K562 (cell line): ENCODE measurements around the gene PRR14L. TPM values are rescaled to one million over a fixed set of nuclear protein-coding genes. Genes with fewer than 3 reads are reported as not detected.
"Not testable (repeated sequence)": the region's sequence is repeated elsewhere in the genome, so short reads cannot be mapped to it uniquely, and the experiment has no call there.

Source experiments
- ATAC-seq: fragments of 200-7000 bp; cut with Tn5 transposase; 3 replicates; pipeline ENCODE4 v1.9.1; 2020; ENCODE audit warnings: moderate library complexity
- BruUV-seq: library from RNA; stranded (reverse); fragments of 400-500 nt; replicated peaks from 2 replicates; lab custom pipeline; 2021; lab: Mats Ljungman, UMichigan
- CTCF ChIA-PET: fragments of 300-600 bp; formaldehyde crosslinking; extraction: SDS; loops from one replicate; lab custom pipeline; 2021; ENCODE audit warnings: low intra/inter-chr PET ratio; lab: Yijun Ruan, JAX
- POLR2A ChIA-PET: fragments of 300-600, 350-650 bp; sonication (Branson Sonifier 250); formaldehyde crosslinking; extraction: SDS; loops from one replicate; lab custom pipeline; 2021; ENCODE audit warnings: antibody characterized with exemption, inconsistent platforms; lab: Yijun Ruan, JAX
- DNase-seq, 4 experiments: peaks; one replicate each; pipeline versions ENCODE4 v3.0.0 to v3.0.0-alpha.2; 2011 to 2018; ENCODE audit warnings: low spot score in 3 of 4, mixed read lengths in 3 of 4; ENCODE audit errors: extremely low read depth in 1 of 4
- FAIRE-seq: peaks from 2 replicates; lab custom pipeline; 2011; peaks lifted over from hg19 to GRCh38; lab: Jason Lieb, UNC
- H2AFZ ChIP-seq: 2 replicates; pipeline ENCODE4 v1.6.0; 2011; ENCODE audit warnings: low read depth, low read length, control low read depth, inconsistent platforms
- H3K27ac ChIP-seq: fragments of 200-600 bp; 3 replicates; pipeline ENCODE4 v1.8.0; 2011; ENCODE audit warnings: low read depth, mild to moderate bottlenecking, control low read depth, inconsistent platforms, low read length, moderate library complexity, mixed read lengths; ENCODE audit errors: extremely low read depth
- H3K27me3 ChIP-seq, 2 experiments: fragments of 300-600 bp in 1 of 2; 2 replicates in 1 of 2; 3 replicates in 1 of 2; pipeline versions ENCODE4 v1.6.0 to v1.8.0; 2011; ENCODE audit warnings: inconsistent platforms in 2 of 2, low read length in 2 of 2, mild to moderate bottlenecking in 1 of 2, mixed read lengths in 1 of 2, moderate library complexity in 1 of 2; ENCODE audit not compliant: control insufficient read depth in 2 of 2, insufficient read depth in 2 of 2
- H3K36me3 ChIP-seq: fragments of 300-600 bp; 3 replicates; pipeline ENCODE4 v1.8.0; 2011; ENCODE audit warnings: mild to moderate bottlenecking, low read length, inconsistent platforms; ENCODE audit not compliant: control insufficient read depth, insufficient read depth
- H3K4me1 ChIP-seq, 2 experiments: fragments of 200-600 bp in 1 of 2; replicated peaks in 1 of 2; 2 replicates in 1 of 2; 3 replicates in 1 of 2; pipeline versions ENCODE4 v1.5.1 to v1.8.0; 2011; ENCODE audit warnings: inconsistent platforms in 2 of 2, low read length in 2 of 2, mild to moderate bottlenecking in 1 of 2, mixed read lengths in 1 of 2, moderate library complexity in 1 of 2; ENCODE audit not compliant: control insufficient read depth in 2 of 2, insufficient read depth in 2 of 2
- H3K4me2 ChIP-seq: 2 replicates; pipeline ENCODE4 v1.6.1; 2011; ENCODE audit warnings: low read length, control low read depth, inconsistent platforms, mixed read lengths; ENCODE audit not compliant: insufficient read depth
- H3K4me3 ChIP-seq: fragments of 200-600 bp; sonication (generic), shearing (Covaris generic); 2 replicates; pipeline ENCODE4 v1.5.1; 2016; ENCODE audit warnings: control low read depth, inconsistent platforms
- H3K79me2 ChIP-seq: fragments of 200-600 bp; 3 replicates; pipeline ENCODE4 v1.8.0; 2011; ENCODE audit warnings: low read length, inconsistent platforms; ENCODE audit not compliant: control insufficient read depth, insufficient read depth
- H3K9ac ChIP-seq, 2 experiments: 2 replicates each; pipeline versions ENCODE4 v1.6.0 to v1.6.1; 2011; ENCODE audit warnings: low read depth in 2 of 2, low read length in 2 of 2, control low read depth in 1 of 2, inconsistent platforms in 1 of 2, mild to moderate bottlenecking in 1 of 2, mixed read lengths in 1 of 2; ENCODE audit not compliant: insufficient read depth in 1 of 2
- H3K9me1 ChIP-seq: one replicate; pipeline ENCODE4 v1.6.0; 2011; ENCODE audit warnings: inconsistent platforms, mild to moderate bottlenecking, low read length, moderate library complexity; ENCODE audit not compliant: control insufficient read depth, insufficient read depth
- H3K9me3 ChIP-seq: replicated peaks from 2 replicates; pipeline ENCODE4 v1.5.1; 2011; ENCODE audit warnings: low read depth, low read length, inconsistent platforms; ENCODE audit not compliant: control insufficient read depth, insufficient read depth
- H4K20me1 ChIP-seq: replicated peaks from 2 replicates; pipeline ENCODE4 v1.6.1; 2011; ENCODE audit warnings: low read length, inconsistent platforms, mixed read lengths; ENCODE audit not compliant: control insufficient read depth, insufficient read depth
- ARID1B ChIP-seq: fragments of 450-650 bp; IDR thresholded peaks from 2 replicates; pipeline ENCODE4 v1.6.1; 2016; ENCODE audit warnings: antibody characterized with exemption, mild to moderate bottlenecking, inconsistent platforms
- BCOR ChIP-seq: fragments of 450-650 bp; IDR thresholded peaks from 2 replicates; pipeline ENCODE4 v1.6.1; 2016
- CEBPB ChIP-seq: fragments of 450-650 bp; IDR thresholded peaks from 2 replicates; pipeline ENCODE4 v1.6.1; 2016; ENCODE audit warnings: missing genetic modification characterization, missing compliant biosample characterization
- CHD2 ChIP-seq: IDR thresholded peaks from 2 replicates; pipeline ENCODE4 v1.6.1; 2011; ENCODE audit warnings: low read depth, low read length
- ELK3 ChIP-seq: fragments of 450-650 bp; formaldehyde crosslinking; IDR thresholded peaks from 2 replicates; pipeline ENCODE4 v1.4.0; 2020; ENCODE audit warnings: mild to moderate bottlenecking
- FUS ChIP-seq: fragments of 200-400 bp; formaldehyde crosslinking; optimal IDR thresholded peaks from 2 replicates; pipeline ENCODE3; 2017; ENCODE audit warnings: low read depth, low read length
- MYBL2 ChIP-seq, 2 experiments: fragments of 450-650 bp in 1 of 2; sonication (generic) in 1 of 2; formaldehyde crosslinking in 1 of 2; IDR thresholded peaks; 2 replicates each; pipeline versions ENCODE4 v1.6.1 to v1.8.1; 2017 to 2022; ENCODE audit warnings: borderline replicate concordance in 1 of 2, inconsistent platforms in 1 of 2, low read depth in 1 of 2, mild to moderate bottlenecking in 1 of 2, missing genetic modification reagents in 1 of 2, moderate library complexity in 1 of 2
- OTX1 ChIP-seq: fragments of 450-650 bp; formaldehyde crosslinking; IDR thresholded peaks from 2 replicates; pipeline ENCODE4 v1.4.0; 2022; ENCODE audit warnings: mild to moderate bottlenecking
- PTBP1 ChIP-seq: fragments of 200-400 bp; formaldehyde crosslinking; IDR thresholded peaks from 2 replicates; pipeline ENCODE4 v1.6.1; 2017; ENCODE audit warnings: low read depth, low read length
- ZFX ChIP-seq: sonication (generic); formaldehyde crosslinking; IDR thresholded peaks from 2 replicates; pipeline ENCODE4 v1.8.0; 2022; ENCODE audit warnings: mild to moderate bottlenecking, missing genetic modification reagents, moderate library complexity
- ZNF184 ChIP-seq: sonication (generic); formaldehyde crosslinking; IDR thresholded peaks from 2 replicates; pipeline ENCODE4 v1.5.0; 2020; ENCODE audit warnings: missing genetic modification reagents
- ZNF584 ChIP-seq: fragments of 200-800 bp; sonication (Bioruptor generic); IDR thresholded peaks from 2 replicates; pipeline ENCODE4 v1.6.1; 2016; ENCODE audit warnings: low read depth, mild to moderate bottlenecking, missing genetic modification characterization, missing compliant biosample characterization
- WGBS: fragments of 100-300 bp; shearing (Covaris generic); methylation state at CpG from one replicate; pipeline ENCODE4 v1.1.6; 2016; ENCODE audit warnings: low coverage, mixed read lengths; ENCODE audit not compliant: insufficient coverage; ENCODE audit errors: missing lambda C conversion rate; 5-methylcytosine and 5-hydroxymethylcytosine counted together
- in situ Hi-C: fragments of 300-500 bp; cut with MboI; formaldehyde crosslinking; loops from 4 replicates; pipeline ENCODE4 v1.15.0; 2018; ENCODE audit warnings: inconsistent platforms, mixed read lengths
- intact Hi-C: fragments of 100-400 bp; cut with micrococcal nuclease; formaldehyde crosslinking; loops from 2 replicates; pipeline ENCODE4 v1.14.2; 2022
- polyA plus RNA-seq, 8 experiments: library from polyadenylated mRNA; depleted of rRNA in 4 of 8; stranded (reverse) in 5 of 8; unstranded in 3 of 8; fragments of >200 nt; fragmentation: Nextera tagmentation in 2 of 8; fragmentation: Illumina TruSeq in 1 of 8; extraction: Ambion mirVana in 2 of 8; extraction: Trizol in 1 of 8; gene quantifications; 2 replicates each; pipeline versions ENCODE4 v1.2.1 to v1.2.3, GENCODE V29; 2011 to 2014; ENCODE audit warnings: inconsistent platforms in 1 of 8, missing spikeins in 1 of 8
- total RNA-seq, 7 experiments: library from RNA; depleted of rRNA in 6 of 7; stranded (reverse); fragments of >200 nt in 6 of 7; fragmentation: Illumina TruSeq in 2 of 7; extraction: Trizol in 2 of 7; gene quantifications; 2 replicates each; pipeline versions ENCODE4 v1.2.1 to v1.2.3, GENCODE V29; 2011 to 2021; ENCODE audit warnings: low replicate concordance in 1 of 7
- TF ChIP-seq, protein P1 (sequence below): fragments of 450-650 bp; conservative IDR thresholded peaks from 2 replicates; pipeline ENCODE4 v1.6.1; 2016; ENCODE audit warnings: missing genetic modification characterization, low read depth, mild to moderate bottlenecking, control low read depth, missing compliant biosample characterization

PRR14L gene
- total and polyA plus RNA-seq, 9 of the 15 experiments (the other 6 are each of a cell fraction or from before 2014, with no cell fraction given) = 2.8 to 36.3 (median 12.3) TPM

GRCh38 chr22:31668849-31669248, 81.1 kb downstream of the PRR14L start:
- BruUV-seq, POLR2A ChIA-PET, H3K36me3 ChIP-seq, H3K4me2 ChIP-seq, H3K9me3 ChIP-seq, H3K9me1 ChIP-seq, H3K27ac ChIP-seq, FAIRE-seq, H3K4me1 ChIP-seq, H3K27me3 ChIP-seq, CTCF ChIA-PET: not testable (repeated sequence)
- in situ Hi-C loops = loop anchor here (5.0 kb wide), 1 partner anchor 298 kb away; no protein-coding TSS in a partner anchor
- intact Hi-C loops = loop anchor here (10.0 kb wide), 2 partner anchors 86 to 206 kb away; partner anchors contain the start of genes DEPDC5 and PRR14L
- TF ChIP-seq CEBPB (tag) = 0 out of 2 replicates have a peak, but pooled peaks have one; percentile 13
- TF ChIP-seq, all 486 proteins: peak for 1; not testable (repeated sequence) for 485
- ATAC-seq, H2AFZ ChIP-seq, DNase-seq, H3K4me3 ChIP-seq, H3K79me2 ChIP-seq, H4K20me1 ChIP-seq, H3K9ac ChIP-seq: not testable (repeated sequence)
- 47% methylated on average over 3 of the region's 4 CpGs for WGBS

DNA sequence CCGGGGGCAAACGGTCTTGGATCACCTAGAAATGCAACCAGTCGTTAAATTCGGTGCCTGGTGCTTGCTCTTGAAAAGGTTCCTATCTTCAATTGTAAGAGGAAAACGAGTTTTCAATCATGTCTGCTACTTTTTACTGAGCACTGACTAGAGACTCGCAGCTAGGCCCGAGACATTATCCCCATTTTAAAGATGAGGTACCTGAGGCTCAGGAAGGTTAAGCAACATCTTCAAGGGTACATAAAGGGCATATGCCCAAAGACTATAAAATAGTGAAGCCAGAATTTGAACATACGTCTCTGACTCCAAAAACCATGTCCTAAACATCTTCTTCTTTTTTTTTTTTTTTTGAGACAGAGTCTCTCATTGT, 87.3 kb downstream of the PRR14L start:
- Histone ChIP-seq H3K27ac (peak overlapping the region; percentile 78), H3K4me1 (peaks cover 5% of the 10 kb centered on the region in 2 experiments; a peak in 4 of 5 replicates), H3K9ac (peak overlapping the region; percentile 68 to 97; a peak in 3 of 4 replicates), H2AFZ (peak overlapping the region; percentile 95), H3K9me1 (no peaks in the 10 kb centered on the region), H3K4me3 (peak overlapping the region; percentile 94), H3K36me3 (no peaks in the 10 kb centered on the region), H4K20me1 (no peaks in the 10 kb centered on the region), H3K79me2 (peaks cover 41% of the 10 kb centered on the region), H3K4me2 (peak overlapping the region; percentile 96), H3K9me3 (no peaks in the 10 kb centered on the region), H3K27me3 (no peaks in the 10 kb centered on the region)
- FAIRE-seq = peak; percentile 49
- intact Hi-C loops = loop anchor here (10.0 kb wide), 2 partner anchors 92 to 212 kb away; partner anchors contain the start of genes DEPDC5 and PRR14L
- no peak for ATAC-seq
- CTCF ChIA-PET = no interaction called here
- WGBS = 14% methylated on average over 6 of the region's 8 CpGs
- in situ Hi-C loops = no loop called here
- POLR2A ChIA-PET = interaction anchor here (0.8 to 2.2 kb wide), 6 partner anchors 9 to 431 kb away, joined by 3 to 14 read pairs (median 4); no protein-coding TSS in a partner anchor
- BruUV-seq = TSS peak; percentile 98
- DNase-seq = no peak
- TF ChIP-seq BCOR (peak; percentile 56; the same call in 1 of the 2 replicates), OTX1 (CRISPR knock-in tag) (no peak), ELK3 (CRISPR knock-in tag) (no peak), CHD2 (no peak), PTBP1 (no peak), FUS (no peak), ZFX (CRISPR knock-in tag) (peak; percentile 39), ARID1B (peak; percentile 1; the same call in 1 of the 2 replicates), ZNF584 (CRISPR knock-in tag) (no peak), MYBL2 (IDR thresholded peaks at IDR 0.05; ENCODE audit: low read depth) (no peak), MYBL2 (CRISPR knock-in tag; IDR thresholded peaks at IDR 0.05; ENCODE audit: borderline replicate concordance) (no peak), ZNF184 (CRISPR knock-in tag) (no peak)
- TF ChIP-seq, protein P1, sequence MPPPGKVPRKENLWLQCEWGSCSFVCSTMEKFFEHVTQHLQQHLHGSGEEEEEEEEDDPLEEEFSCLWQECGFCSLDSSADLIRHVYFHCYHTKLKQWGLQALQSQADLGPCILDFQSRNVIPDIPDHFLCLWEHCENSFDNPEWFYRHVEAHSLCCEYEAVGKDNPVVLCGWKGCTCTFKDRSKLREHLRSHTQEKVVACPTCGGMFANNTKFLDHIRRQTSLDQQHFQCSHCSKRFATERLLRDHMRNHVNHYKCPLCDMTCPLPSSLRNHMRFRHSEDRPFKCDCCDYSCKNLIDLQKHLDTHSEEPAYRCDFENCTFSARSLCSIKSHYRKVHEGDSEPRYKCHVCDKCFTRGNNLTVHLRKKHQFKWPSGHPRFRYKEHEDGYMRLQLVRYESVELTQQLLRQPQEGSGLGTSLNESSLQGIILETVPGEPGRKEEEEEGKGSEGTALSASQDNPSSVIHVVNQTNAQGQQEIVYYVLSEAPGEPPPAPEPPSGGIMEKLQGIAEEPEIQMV (tag) = no peak
